GM12874 (cell line): ENCODE data around the gene STXBP5L.

Experiments
- CTCF ChIP-seq: IDR thresholded peaks from 2 replicates; pipeline ENCODE4 v1.5.1; 2011; ENCODE audit warnings: low read depth, mild to moderate bottlenecking, control low read depth, low read length, moderate library complexity; ENCODE audit not compliant: insufficient read depth

The STXBP5L gene

GRCh38 chr3:121473001-121473400 is 565.0 kb downstream of the STXBP5L start:
- no peak for TF ChIP-seq CTCF
